Omental fat pad (tissue), 4 donors: Measurements from ENCODE around the gene C7orf57. TPM values are rescaled to one million over a fixed set of nuclear protein-coding genes. Genes with fewer than 3 reads are reported as not detected.

Experiments used
- ATAC-seq: fragments of 150-250 bp; one replicate; pipeline ENCODE4 v1.9.1; 2016; ENCODE audit warnings: mild to moderate bottlenecking, moderate library complexity; ENCODE audit not compliant: low FRiP score
- DNase-seq: peaks from one replicate; pipeline ENCODE4 v3.0.0-alpha.2; 2019; ENCODE audit warnings: low spot score
- CTCF ChIP-seq, 3 donors: fragments of 450-650 bp; IDR thresholded peaks; one replicate each; pipeline ENCODE4 v1.5.1; 2016 to 2017; ENCODE audit warnings: antibody characterized with exemption in 3 of 3, mild to moderate bottlenecking in 3 of 3, moderate library complexity in 2 of 3
- total RNA-seq, 4 donors: library from RNA; depleted of rRNA; stranded (reverse); fragments of >200 nt; gene quantifications; one replicate each; pipeline ENCODE4 v1.1.0, GENCODE V29; 2016

C7orf57 gene
- total RNA-seq, 4 donors from 2014 or later: 0.24 TPM; not detected in 3

DNA sequence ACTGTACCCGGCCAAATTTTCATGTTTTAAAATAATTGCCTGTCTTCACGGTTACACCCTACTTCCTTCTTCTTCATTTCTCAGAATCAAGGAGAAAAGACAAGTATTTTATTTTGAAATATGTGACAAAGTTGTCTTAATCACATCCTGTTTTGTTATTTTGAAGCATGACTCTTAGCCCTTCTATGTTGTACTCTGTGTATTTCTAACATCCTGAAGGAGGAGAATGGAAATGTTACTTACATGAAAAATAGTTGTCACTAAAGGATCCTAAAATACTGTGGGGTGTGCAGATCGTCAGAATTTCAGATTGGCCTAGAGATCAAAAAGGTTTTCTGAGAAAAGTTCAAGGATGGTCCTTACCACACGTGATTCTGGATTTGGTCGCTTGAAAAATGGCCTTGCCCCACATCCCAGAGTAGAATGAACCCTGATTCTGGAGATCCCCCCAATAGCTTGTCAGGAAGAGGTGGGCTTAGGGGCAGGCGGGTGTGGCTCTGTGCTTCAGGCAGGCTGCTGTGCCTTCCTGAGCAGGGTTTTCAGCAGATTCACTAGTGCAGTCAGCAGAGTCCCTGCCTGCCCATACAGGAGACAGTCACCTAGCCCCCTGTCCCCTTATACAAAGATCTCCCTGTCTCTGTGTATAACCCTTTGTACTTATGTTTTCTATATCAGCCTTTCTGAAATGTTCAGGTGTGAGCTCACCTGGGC, 62.3 kb downstream of the C7orf57 start:
- no peak for TF ChIP-seq CTCF (IDR thresholded peaks at IDR 0.05)
- DNase-seq: no peak
- ATAC-seq: no peak

DNA sequence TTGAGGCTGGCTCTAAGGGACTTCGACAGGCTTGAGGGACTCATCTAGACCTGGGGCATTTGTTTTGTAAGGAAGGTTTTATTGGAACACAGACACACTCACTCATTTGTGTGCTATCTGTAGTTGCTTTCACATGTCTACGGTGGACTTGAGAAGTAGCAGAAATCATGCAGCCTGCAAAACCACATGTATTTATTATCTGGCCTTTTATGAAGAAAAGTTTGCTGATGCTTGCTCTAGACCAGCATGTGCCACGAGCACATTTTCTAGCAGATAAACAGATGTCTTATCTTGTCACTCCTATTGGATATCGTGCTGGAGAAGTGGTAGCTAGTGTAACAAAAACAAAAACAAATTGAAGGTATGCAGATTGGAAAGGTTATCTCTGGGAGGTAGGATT, 63.5 kb downstream of the C7orf57 start:
- no peak for TF ChIP-seq CTCF (IDR thresholded peaks at IDR 0.05)
- DNase-seq (no peak), ATAC-seq (no peak)

- DNase-seq (no peak), ATAC-seq (no peak)
- no peak for TF ChIP-seq CTCF (IDR thresholded peaks at IDR 0.05)
These were observed 64.4 kb downstream of the C7orf57 start for GRCh38 chr7:48099781-48100180.

DNA sequence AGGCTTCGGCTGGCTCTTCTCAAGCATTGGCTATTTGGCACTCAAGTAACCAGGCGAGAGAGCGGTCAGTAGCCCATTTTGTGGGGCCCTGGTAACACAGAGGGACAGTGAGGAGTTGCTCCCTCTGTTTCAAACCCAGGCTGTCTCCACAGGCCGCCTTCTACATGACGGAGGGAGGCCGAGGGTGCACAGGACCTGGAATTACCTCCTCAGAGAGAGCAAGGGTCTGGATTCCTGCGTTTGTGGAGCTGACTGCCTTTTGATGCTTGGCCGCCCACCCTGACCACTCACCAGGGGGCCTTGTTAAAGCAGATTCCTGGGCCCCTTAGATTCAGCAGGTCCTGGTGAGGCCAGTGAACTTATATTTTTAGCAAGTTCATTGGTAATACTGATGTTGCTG, 66.0 kb downstream of the C7orf57 start:
- TF ChIP-seq CTCF (IDR thresholded peaks at IDR 0.05): no peak
- DNase-seq: no peak
- ATAC-seq: no peak

DNA sequence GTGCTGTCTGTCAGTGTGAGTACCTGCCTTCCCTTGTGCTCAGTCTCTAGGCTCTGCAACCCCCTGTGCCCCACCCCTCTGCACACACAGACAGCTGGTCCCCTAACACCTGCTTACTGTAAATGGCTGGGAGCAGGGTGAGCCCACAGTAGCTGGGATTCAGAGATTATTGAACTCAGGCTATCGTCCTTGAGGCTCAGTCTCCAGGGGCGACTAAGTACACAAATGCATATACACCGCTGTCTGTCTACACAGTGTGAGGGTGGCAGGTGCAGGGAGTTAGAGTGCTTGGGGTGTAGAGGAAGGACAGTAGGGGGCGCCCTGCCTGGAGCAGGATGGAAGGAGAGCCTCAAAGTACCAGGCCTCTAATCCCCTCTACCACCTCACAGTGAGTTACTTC, 66.6 kb downstream of the C7orf57 start:
- DNase-seq (no peak), ATAC-seq (no peak)
- TF ChIP-seq CTCF (IDR thresholded peaks at IDR 0.05): no peak

GRCh38 chr7:48102530-48102929, 67.2 kb downstream of the C7orf57 start:
- TF ChIP-seq CTCF (IDR thresholded peaks at IDR 0.05): no peak
- ATAC-seq (no peak), DNase-seq (no peak)

DNA sequence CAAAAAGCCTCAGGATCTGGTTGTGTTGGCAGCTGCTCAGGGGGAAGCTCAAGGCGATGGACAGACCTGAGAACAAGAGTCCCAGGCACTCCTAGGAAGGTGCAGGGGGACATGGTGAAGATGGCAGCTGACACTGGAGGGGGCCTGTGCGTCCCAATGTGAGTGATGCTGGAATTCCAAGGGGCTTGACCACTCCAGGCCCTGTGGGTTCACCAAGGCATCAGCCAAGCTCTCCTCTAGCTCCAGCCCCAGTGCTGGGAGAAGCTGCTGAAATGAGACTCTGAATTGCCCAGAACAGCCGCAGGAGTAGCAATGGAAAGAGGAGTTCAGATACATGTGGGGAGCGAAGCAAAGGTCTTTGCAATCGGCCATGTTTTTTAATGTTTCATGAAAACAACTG, 69.7 kb downstream of the C7orf57 start:
- DNase-seq: no peak
- no peak for TF ChIP-seq CTCF (IDR thresholded peaks at IDR 0.05)
- ATAC-seq: no peak
